ENCODE measurements around the gene MRPS9.

Gene MRPS9

GRCh38 chr2:105118960-105119359, 81.1 kb downstream of the MRPS9 start:
- H3K27ac ChIP-seq, result no peak overlapping the region
- no peak for TF ChIP-seq CTCF (conservative IDR thresholded peaks at IDR 0.05)

GRCh38 chr2:105121434-105121833, 83.6 kb downstream of the MRPS9 start:
- H3K27ac ChIP-seq, result no peak overlapping the region
- no peak for TF ChIP-seq CTCF (conservative IDR thresholded peaks at IDR 0.05)

GRCh38 chr2:105125428-105125827, 87.6 kb downstream of the MRPS9 start:
- TF ChIP-seq CTCF (conservative IDR thresholded peaks at IDR 0.05), result no peak
- no peak overlapping the region for H3K27ac ChIP-seq

GRCh38 chr2:105125920-105126319, 88.1 kb downstream of the MRPS9 start:
- H3K27ac ChIP-seq, result no peak overlapping the region
- no peak for TF ChIP-seq CTCF (conservative IDR thresholded peaks at IDR 0.05)

GRCh38 chr2:105126336-105126735, 88.5 kb downstream of the MRPS9 start:
- no peak for TF ChIP-seq CTCF (conservative IDR thresholded peaks at IDR 0.05)
- H3K27ac ChIP-seq, result no peak overlapping the region

GRCh38 chr2:105127289-105127915, 89.5 kb downstream of the MRPS9 start:
- no peak for TF ChIP-seq CTCF (conservative IDR thresholded peaks at IDR 0.05)

GRCh38 chr2:105129722-105130232, 91.9 kb downstream of the MRPS9 start:
- no peak overlapping the region for H3K27ac ChIP-seq
- no peak for TF ChIP-seq CTCF (conservative IDR thresholded peaks at IDR 0.05)

More at GRCh38 chr2:105127289-105127915, 89.5 kb downstream of the MRPS9 start:
- H3K27ac ChIP-seq, result no peak overlapping the region
